Stimulated activated CD4-positive, alpha-beta T cell treated with anti-CD3 and anti-CD28 coated beads, Interleukin-12 subunit alpha, Interleukin-12 subunit beta, amount 100 ng/mL, for 4 hours (primary cell): Measurements from ENCODE around the gene FCHSD2.
"Not testable (repeated sequence)": the region's sequence is repeated elsewhere in the genome, so short reads cannot be mapped to it uniquely, and the experiment has no call there.

ENCODE experiments used
- DNase-seq: peaks from one replicate; pipeline ENCODE4 v3.0.0-alpha.2; 2020

FCHSD2 gene

GRCh38 chr11:73002214-73002613 lies 139.9 kb downstream of the FCHSD2 start:
- DNase-seq: no peak

GRCh38 chr11:73001615-73002014 lies 140.5 kb downstream of the FCHSD2 start:
- DNase-seq: no peak

GRCh38 chr11:72998676-72999075 lies 143.4 kb downstream of the FCHSD2 start:
- DNase-seq: no peak

- DNase-seq: no peak
Measured at GRCh38 chr11:72996959-72997358, 145.2 kb downstream of the FCHSD2 start.

- DNase-seq: no peak
Measured at GRCh38 chr11:72989727-72990126, 152.4 kb downstream of the FCHSD2 start.

GRCh38 chr11:72988821-72989220 lies 153.3 kb downstream of the FCHSD2 start:
- no peak for DNase-seq

- DNase-seq: no peak
Measured at GRCh38 chr11:72985645-72986044, 156.5 kb downstream of the FCHSD2 start.

GRCh38 chr11:72984453-72985077 lies 157.6 kb downstream of the FCHSD2 start:
- DNase-seq: no peak

- DNase-seq: no peak
Measured at GRCh38 chr11:72983560-72983959, 158.6 kb downstream of the FCHSD2 start.

GRCh38 chr11:72981971-72982685 lies 160.0 kb downstream of the FCHSD2 start:
- no peak for DNase-seq

- no peak for DNase-seq
Measured at GRCh38 chr11:72981080-72981479, 161.0 kb downstream of the FCHSD2 start.

- DNase-seq: not testable (repeated sequence)
Measured at GRCh38 chr11:72977782-72978181, 164.3 kb downstream of the FCHSD2 start.

GRCh38 chr11:72976522-72976892 lies 165.6 kb downstream of the FCHSD2 start:
- DNase-seq: not testable (repeated sequence)

- no peak for DNase-seq
Measured at GRCh38 chr11:72975778-72976521, 166.2 kb downstream of the FCHSD2 start.

GRCh38 chr11:72974487-72975205 lies 167.5 kb downstream of the FCHSD2 start:
- DNase-seq: no peak

GRCh38 chr11:72972496-72973128 lies 169.5 kb downstream of the FCHSD2 start:
- DNase-seq: no peak

GRCh38 chr11:72971192-72971967 lies 170.7 kb downstream of the FCHSD2 start:
- DNase-seq: no peak

GRCh38 chr11:72970557-72971118 lies 171.5 kb downstream of the FCHSD2 start:
- no peak for DNase-seq

- no peak for DNase-seq
Measured at GRCh38 chr11:72969894-72970335, 172.2 kb downstream of the FCHSD2 start.

GRCh38 chr11:72968390-72968789 lies 173.7 kb downstream of the FCHSD2 start:
- DNase-seq: no peak

- DNase-seq: no peak
Measured at GRCh38 chr11:72965672-72966071, 176.4 kb downstream of the FCHSD2 start.

GRCh38 chr11:72962717-72963116 lies 179.4 kb downstream of the FCHSD2 start:
- DNase-seq: no peak
